Parathyroid adenoma (tissue), 2 donors: ENCODE results near the gene MAIP1.

Source experiments
- H2AFZ ChIP-seq: fragments of 300-600 bp; sonication (generic); one replicate; pipeline ENCODE4 v1.7.0; 2017; ENCODE audit warnings: antibody characterized with exemption, mild to moderate bottlenecking
- H3K27ac ChIP-seq: fragments of 300-600 bp; sonication (generic); one replicate; pipeline ENCODE4 v1.7.0; 2017
- H3K27me3 ChIP-seq: fragments of 300-600 bp; sonication (generic); one replicate; pipeline ENCODE4 v1.7.0; 2017; ENCODE audit warnings: low read length; ENCODE audit not compliant: control insufficient read depth, insufficient read depth
- H3K36me3 ChIP-seq: fragments of 300-600 bp; sonication (generic); one replicate; pipeline ENCODE4 v1.7.0; 2017; ENCODE audit warnings: low read length; ENCODE audit not compliant: control insufficient read depth, insufficient read depth
- H3K4me1 ChIP-seq: fragments of 300-600 bp; sonication (generic); one replicate; pipeline ENCODE4 v1.7.0; 2017; ENCODE audit warnings: control low read depth
- H3K4me2 ChIP-seq: fragments of 300-600 bp; sonication (generic); one replicate; pipeline ENCODE4 v1.7.0; 2017; ENCODE audit warnings: low read length
- H3K4me3 ChIP-seq: fragments of 300-600 bp; sonication (generic); one replicate; pipeline ENCODE4 v1.7.0; 2017; ENCODE audit warnings: low read depth, low read length
- H3K79me2 ChIP-seq: fragments of 300-600 bp; sonication (generic); one replicate; pipeline ENCODE4 v1.7.0; 2017; ENCODE audit warnings: control low read depth
- H3K9ac ChIP-seq: fragments of 300-600 bp; sonication (generic); one replicate; pipeline ENCODE4 v1.7.0; 2017; ENCODE audit warnings: mild to moderate bottlenecking
- H3K9me3 ChIP-seq: fragments of 300-600 bp; sonication (generic); one replicate; pipeline ENCODE4 v1.7.0; 2017; ENCODE audit warnings: low read length; ENCODE audit not compliant: control insufficient read depth
- TF ChIP-seq, protein P1 (sequence below): fragments of 300-600 bp; sonication (generic); IDR thresholded peaks from one replicate; pipeline ENCODE4 v1.7.0; 2017; ENCODE audit warnings: antibody characterized with exemption, mild to moderate bottlenecking
- donor health status: primary hyperparathyroidism.

Gene MAIP1

DNA sequence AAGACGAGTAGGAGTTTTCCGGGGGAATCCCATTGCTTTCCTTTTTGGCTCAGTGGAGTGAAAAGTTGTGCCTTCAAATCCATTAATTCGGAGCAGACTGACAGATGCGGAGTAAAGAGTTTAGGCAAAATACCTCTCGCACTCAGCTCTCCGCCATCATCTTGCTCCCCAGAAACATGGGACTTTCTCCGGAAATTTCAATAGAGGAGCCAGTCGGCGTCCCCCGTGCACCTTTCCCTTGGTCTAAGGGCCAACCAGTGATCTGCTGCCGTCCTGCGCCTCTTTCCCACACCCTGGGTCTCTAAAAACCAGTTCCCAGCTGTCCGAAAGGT is 409 bp upstream of the MAIP1 start:
- H3K36me3 ChIP-seq = no peaks in the 10 kb centered on the region
- no peaks in the 10 kb centered on the region for H3K9me3 ChIP-seq
- peaks cover 10% of the 10 kb centered on the region for H3K4me1 ChIP-seq

GRCh38 chr2:199956062-199956380 is 639 bp downstream of the MAIP1 start:
- H3K4me3 ChIP-seq = peak overlapping the region; percentile 86
- H3K9ac ChIP-seq = peak overlapping the region; percentile 56
- H3K4me1 ChIP-seq = peaks cover 10% of the 10 kb centered on the region
- H2AFZ ChIP-seq = peak overlapping the region; percentile 91
- no peaks in the 10 kb centered on the region for H3K9me3 ChIP-seq
- peak overlapping the region; percentile 91 for H3K27ac ChIP-seq
- H3K79me2 ChIP-seq = peaks cover 28% of the 10 kb centered on the region
- peak overlapping the region; percentile 91 for H3K4me2 ChIP-seq
- no peaks in the 10 kb centered on the region for H3K36me3 ChIP-seq
- TF ChIP-seq, protein P1, sequence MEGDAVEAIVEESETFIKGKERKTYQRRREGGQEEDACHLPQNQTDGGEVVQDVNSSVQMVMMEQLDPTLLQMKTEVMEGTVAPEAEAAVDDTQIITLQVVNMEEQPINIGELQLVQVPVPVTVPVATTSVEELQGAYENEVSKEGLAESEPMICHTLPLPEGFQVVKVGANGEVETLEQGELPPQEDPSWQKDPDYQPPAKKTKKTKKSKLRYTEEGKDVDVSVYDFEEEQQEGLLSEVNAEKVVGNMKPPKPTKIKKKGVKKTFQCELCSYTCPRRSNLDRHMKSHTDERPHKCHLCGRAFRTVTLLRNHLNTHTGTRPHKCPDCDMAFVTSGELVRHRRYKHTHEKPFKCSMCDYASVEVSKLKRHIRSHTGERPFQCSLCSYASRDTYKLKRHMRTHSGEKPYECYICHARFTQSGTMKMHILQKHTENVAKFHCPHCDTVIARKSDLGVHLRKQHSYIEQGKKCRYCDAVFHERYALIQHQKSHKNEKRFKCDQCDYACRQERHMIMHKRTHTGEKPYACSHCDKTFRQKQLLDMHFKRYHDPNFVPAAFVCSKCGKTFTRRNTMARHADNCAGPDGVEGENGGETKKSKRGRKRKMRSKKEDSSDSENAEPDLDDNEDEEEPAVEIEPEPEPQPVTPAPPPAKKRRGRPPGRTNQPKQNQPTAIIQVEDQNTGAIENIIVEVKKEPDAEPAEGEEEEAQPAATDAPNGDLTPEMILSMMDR = no peak
- no peaks in the 10 kb centered on the region for H3K27me3 ChIP-seq

More for the DNA sequence above, 409 bp upstream of the MAIP1 start:
- Histone ChIP-seq H3K4me3 (peak overlapping the region; percentile 86), H3K27ac (peak overlapping the region; percentile 91), H3K9ac (no peak overlapping the region), H3K4me2 (peak overlapping the region; percentile 91), H3K79me2 (peaks cover 28% of the 10 kb centered on the region), H3K27me3 (no peaks in the 10 kb centered on the region), H2AFZ (peak overlapping the region; percentile 91)
- TF ChIP-seq, protein P1 = no peak

DNA sequence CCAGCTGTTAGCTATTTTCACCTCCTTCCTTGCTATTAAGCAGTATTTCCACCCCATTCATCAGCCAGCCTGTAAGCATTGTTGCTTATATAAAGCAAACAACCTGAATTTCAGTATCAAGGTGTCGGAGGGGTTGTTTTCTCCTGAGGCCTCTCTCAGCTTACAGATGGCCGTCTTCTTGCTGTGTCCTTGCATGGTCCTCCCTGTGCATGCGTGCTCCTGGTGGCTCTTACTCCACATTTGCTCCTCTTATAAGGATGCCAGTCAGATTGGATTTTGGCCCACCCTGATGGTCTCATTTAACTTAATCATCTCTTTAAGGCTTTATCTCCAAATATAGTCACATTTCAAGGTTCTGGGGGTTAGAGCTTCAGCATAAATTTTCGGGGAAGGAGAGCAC is 2.6 kb downstream of the MAIP1 start:
- H3K9ac ChIP-seq = no peak overlapping the region
- no peak overlapping the region for H3K4me2 ChIP-seq
- no peak overlapping the region for H2AFZ ChIP-seq
- H3K4me3 ChIP-seq = no peak overlapping the region
- H3K36me3 ChIP-seq = no peaks in the 10 kb centered on the region
- H3K9me3 ChIP-seq = no peaks in the 10 kb centered on the region
- no peaks in the 10 kb centered on the region for H3K27me3 ChIP-seq
- no peak overlapping the region for H3K27ac ChIP-seq
- peaks cover 26% of the 10 kb centered on the region for H3K79me2 ChIP-seq
- H3K4me1 ChIP-seq = peaks cover 10% of the 10 kb centered on the region
- TF ChIP-seq, protein P1 = no peak

DNA sequence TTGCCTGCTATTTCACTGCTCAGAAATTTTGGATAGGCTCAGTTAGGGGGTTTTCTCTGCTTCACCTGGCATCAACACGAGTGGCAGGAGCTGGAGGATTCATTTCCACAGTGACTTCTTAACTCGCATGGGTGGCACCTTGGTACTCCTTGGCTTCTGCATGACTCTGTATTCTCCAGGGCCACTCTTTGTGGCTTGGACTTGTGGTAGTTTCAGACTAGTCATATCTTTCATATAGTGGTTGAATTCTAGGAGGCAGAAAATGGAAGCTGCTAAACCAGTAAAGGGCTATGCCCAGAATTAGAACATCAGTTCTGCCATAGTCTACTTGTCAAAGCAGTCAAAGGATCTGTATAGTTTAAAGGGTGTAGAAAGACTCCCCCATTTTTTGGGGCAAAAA is 6.8 kb downstream of the MAIP1 start:
- Histone ChIP-seq H3K9me3 (no peaks in the 10 kb centered on the region), H3K4me2 (no peak overlapping the region), H3K27me3 (no peaks in the 10 kb centered on the region), H3K9ac (no peak overlapping the region), H3K4me3 (no peak overlapping the region), H3K27ac (no peak overlapping the region), H3K36me3 (no peaks in the 10 kb centered on the region), H3K79me2 (no peaks in the 10 kb centered on the region), H2AFZ (no peak overlapping the region), H3K4me1 (no peaks in the 10 kb centered on the region)
- TF ChIP-seq, protein P1 = no peak

DNA sequence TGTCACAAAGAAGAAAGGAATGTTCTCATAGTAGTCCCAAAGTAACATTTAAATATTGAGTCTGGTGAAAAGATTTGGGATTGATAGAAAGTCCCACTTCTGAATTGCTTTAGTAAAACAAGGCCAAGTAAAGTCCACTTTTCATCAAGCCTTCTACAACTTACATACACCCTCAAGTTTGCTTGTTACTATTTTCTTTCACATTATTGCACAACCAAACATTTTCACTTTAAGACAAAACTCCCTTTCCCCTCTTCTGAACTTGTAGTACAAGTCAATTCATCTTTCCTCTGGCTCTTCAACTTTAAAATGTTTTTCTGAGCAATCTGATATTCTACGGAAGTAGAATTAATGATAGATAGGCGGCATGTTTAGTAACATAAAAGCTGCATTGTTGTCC is 11.0 kb downstream of the MAIP1 start:
- no peak overlapping the region for H3K27ac ChIP-seq
- H3K4me3 ChIP-seq = no peak overlapping the region
- no peak overlapping the region for H3K4me2 ChIP-seq
- TF ChIP-seq, protein P1 = no peak
- H3K79me2 ChIP-seq = no peaks in the 10 kb centered on the region
- no peaks in the 10 kb centered on the region for H3K9me3 ChIP-seq
- no peak overlapping the region for H3K9ac ChIP-seq
- H3K4me1 ChIP-seq = no peaks in the 10 kb centered on the region
- no peaks in the 10 kb centered on the region for H3K36me3 ChIP-seq
- no peak overlapping the region for H2AFZ ChIP-seq
- no peaks in the 10 kb centered on the region for H3K27me3 ChIP-seq
